GM23338 (cell line): ENCODE results near the gene ALCAM.

Experiments used
- CREB1 ChIP-seq: fragments of 250-450 bp; sonication (Bioruptor Pico); IDR thresholded peaks from 2 replicates; pipeline ENCODE4 v1.5.0; 2020; ENCODE audit warnings: low read depth, mild to moderate bottlenecking, moderate library complexity
- EZH2 ChIP-seq: fragments of 200-600 bp; sonication (generic); IDR thresholded peaks from one replicate; pipeline ENCODE4 v1.8.0; 2017; ENCODE audit warnings: antibody characterized with exemption, mild to moderate bottlenecking, low read depth; ENCODE audit not compliant: unreplicated experiment
- POLR2AphosphoS5 ChIP-seq: IDR thresholded peaks from 2 replicates; pipeline ENCODE4 v1.6.1; 2016; ENCODE audit warnings: antibody characterized with exemption, low read depth
- TF ChIP-seq, protein P1 (sequence below), 2 experiments: fragments of 200-600 bp in 1 of 2; sonication (generic) in 1 of 2; conservative IDR thresholded peaks; 2 replicates each; pipeline versions ENCODE4 v1.5.1 to v1.6.1; 2016 to 2017; ENCODE audit warnings: antibody characterized with exemption in 2 of 2, low read depth in 2 of 2, mild to moderate bottlenecking in 2 of 2, moderate library complexity in 1 of 2

GRCh38 chr3:105355408-105356061, 11.2 kb upstream of the ALCAM start:
- TF ChIP-seq EZH2 (no peak), CREB1 (no peak), POLR2AphosphoS5 (no peak)
- TF ChIP-seq, protein P1, sequence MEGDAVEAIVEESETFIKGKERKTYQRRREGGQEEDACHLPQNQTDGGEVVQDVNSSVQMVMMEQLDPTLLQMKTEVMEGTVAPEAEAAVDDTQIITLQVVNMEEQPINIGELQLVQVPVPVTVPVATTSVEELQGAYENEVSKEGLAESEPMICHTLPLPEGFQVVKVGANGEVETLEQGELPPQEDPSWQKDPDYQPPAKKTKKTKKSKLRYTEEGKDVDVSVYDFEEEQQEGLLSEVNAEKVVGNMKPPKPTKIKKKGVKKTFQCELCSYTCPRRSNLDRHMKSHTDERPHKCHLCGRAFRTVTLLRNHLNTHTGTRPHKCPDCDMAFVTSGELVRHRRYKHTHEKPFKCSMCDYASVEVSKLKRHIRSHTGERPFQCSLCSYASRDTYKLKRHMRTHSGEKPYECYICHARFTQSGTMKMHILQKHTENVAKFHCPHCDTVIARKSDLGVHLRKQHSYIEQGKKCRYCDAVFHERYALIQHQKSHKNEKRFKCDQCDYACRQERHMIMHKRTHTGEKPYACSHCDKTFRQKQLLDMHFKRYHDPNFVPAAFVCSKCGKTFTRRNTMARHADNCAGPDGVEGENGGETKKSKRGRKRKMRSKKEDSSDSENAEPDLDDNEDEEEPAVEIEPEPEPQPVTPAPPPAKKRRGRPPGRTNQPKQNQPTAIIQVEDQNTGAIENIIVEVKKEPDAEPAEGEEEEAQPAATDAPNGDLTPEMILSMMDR (conservative IDR thresholded peaks at IDR 0.05; ENCODE audit: low read depth in 2 of 2), result no peak
